SK-N-DZ (cell line): ENCODE measurements around the gene GLOD5.

Experiments
- DNase-seq: peaks from one replicate; pipeline ENCODE4 v3.0.0-alpha.2; 2015; ENCODE audit warnings: low spot score

Gene GLOD5

GRCh38 chrX:48753708-48754228 is 7.8 kb upstream of the GLOD5 start:
- no peak for DNase-seq

- no peak for DNase-seq
Measured at GRCh38 chrX:48754238-48754637, 7.3 kb upstream of the GLOD5 start.

GRCh38 chrX:48769230-48769629 is 7.7 kb downstream of the GLOD5 start:
- DNase-seq, result no peak

GRCh38 chrX:48770296-48770695 is 8.7 kb downstream of the GLOD5 start:
- no peak for DNase-seq

- DNase-seq, result no peak
Measured at GRCh38 chrX:48772602-48773001, 11.1 kb downstream of the GLOD5 start.

- DNase-seq, result no peak
Measured at GRCh38 chrX:48776818-48777439, 15.4 kb downstream of the GLOD5 start.

GRCh38 chrX:48779399-48779798 is 17.9 kb downstream of the GLOD5 start:
- no peak for DNase-seq

- DNase-seq, result no peak
Measured at GRCh38 chrX:48781705-48782104, 20.2 kb downstream of the GLOD5 start.

GRCh38 chrX:48782216-48782615 is 20.7 kb downstream of the GLOD5 start:
- DNase-seq, result no peak

- DNase-seq, result no peak
Measured at GRCh38 chrX:48782795-48783194, 21.2 kb downstream of the GLOD5 start.

- DNase-seq, result no peak
Measured at GRCh38 chrX:48784726-48785125, 23.2 kb downstream of the GLOD5 start.

GRCh38 chrX:48785186-48785539 is 23.6 kb downstream of the GLOD5 start:
- no peak for DNase-seq

GRCh38 chrX:48785540-48786214 is 24.1 kb downstream of the GLOD5 start:
- no peak for DNase-seq

- no peak for DNase-seq
Measured at GRCh38 chrX:48786341-48786800, 24.8 kb downstream of the GLOD5 start, which contains the start of gene GATA1. GATA1 (plus strand) TSS chrX:48786590; CDS start chrX:48791110, 4,520 bp downstream.

GRCh38 chrX:48786825-48787504 is 25.4 kb downstream of the GLOD5 start:
- no peak for DNase-seq

- no peak for DNase-seq
Measured at GRCh38 chrX:48787505-48788443, 26.2 kb downstream of the GLOD5 start.

GRCh38 chrX:48789366-48790220 is 28.0 kb downstream of the GLOD5 start:
- no peak for DNase-seq

- DNase-seq, result no peak
Measured at GRCh38 chrX:48790477-48790876, 28.9 kb downstream of the GLOD5 start.

- no peak for DNase-seq
Measured at GRCh38 chrX:48791063-48791820, 29.7 kb downstream of the GLOD5 start.

- no peak for DNase-seq
Measured at GRCh38 chrX:48792219-48792618, 30.7 kb downstream of the GLOD5 start.
